GM12801 (cell line): ENCODE results near the gene LMAN2.

Source experiments
- TF ChIP-seq, protein P1 (sequence below): IDR thresholded peaks from one replicate; pipeline ENCODE4 v1.5.1; 2011; ENCODE audit warnings: control low read depth; ENCODE audit not compliant: insufficient read length; ENCODE audit errors: extremely low read depth

The LMAN2 gene

GRCh38 chr5:177377851-177378776 is 26.6 kb upstream of the LMAN2 start:
- TF ChIP-seq, protein P1, sequence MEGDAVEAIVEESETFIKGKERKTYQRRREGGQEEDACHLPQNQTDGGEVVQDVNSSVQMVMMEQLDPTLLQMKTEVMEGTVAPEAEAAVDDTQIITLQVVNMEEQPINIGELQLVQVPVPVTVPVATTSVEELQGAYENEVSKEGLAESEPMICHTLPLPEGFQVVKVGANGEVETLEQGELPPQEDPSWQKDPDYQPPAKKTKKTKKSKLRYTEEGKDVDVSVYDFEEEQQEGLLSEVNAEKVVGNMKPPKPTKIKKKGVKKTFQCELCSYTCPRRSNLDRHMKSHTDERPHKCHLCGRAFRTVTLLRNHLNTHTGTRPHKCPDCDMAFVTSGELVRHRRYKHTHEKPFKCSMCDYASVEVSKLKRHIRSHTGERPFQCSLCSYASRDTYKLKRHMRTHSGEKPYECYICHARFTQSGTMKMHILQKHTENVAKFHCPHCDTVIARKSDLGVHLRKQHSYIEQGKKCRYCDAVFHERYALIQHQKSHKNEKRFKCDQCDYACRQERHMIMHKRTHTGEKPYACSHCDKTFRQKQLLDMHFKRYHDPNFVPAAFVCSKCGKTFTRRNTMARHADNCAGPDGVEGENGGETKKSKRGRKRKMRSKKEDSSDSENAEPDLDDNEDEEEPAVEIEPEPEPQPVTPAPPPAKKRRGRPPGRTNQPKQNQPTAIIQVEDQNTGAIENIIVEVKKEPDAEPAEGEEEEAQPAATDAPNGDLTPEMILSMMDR, result no peak

GRCh38 chr5:177376107-177376506 is 24.6 kb upstream of the LMAN2 start:
- TF ChIP-seq, protein P1, result no peak

GRCh38 chr5:177374211-177374610 is 22.7 kb upstream of the LMAN2 start:
- TF ChIP-seq, protein P1, result no peak

DNA sequence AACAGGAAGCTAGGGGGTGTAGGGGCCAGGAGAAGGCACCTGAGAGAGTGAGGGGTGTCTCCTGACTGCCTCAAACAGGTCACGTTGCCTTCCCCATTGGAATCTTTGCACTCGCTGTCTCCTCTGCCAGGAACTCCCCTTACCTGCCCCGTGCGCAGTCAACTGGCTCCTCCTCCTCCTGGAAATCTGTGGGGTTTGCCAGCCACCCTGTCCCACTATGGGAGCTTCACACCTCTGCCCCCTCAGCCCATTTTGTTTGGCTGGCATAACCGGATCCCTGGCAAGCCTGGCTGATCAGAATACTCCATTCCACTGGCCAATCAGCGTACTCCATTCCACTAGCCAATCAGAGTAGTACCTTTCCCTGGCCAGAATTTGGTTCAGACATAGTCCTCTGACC is 22.3 kb upstream of the LMAN2 start:
- TF ChIP-seq, protein P1, result no peak

DNA sequence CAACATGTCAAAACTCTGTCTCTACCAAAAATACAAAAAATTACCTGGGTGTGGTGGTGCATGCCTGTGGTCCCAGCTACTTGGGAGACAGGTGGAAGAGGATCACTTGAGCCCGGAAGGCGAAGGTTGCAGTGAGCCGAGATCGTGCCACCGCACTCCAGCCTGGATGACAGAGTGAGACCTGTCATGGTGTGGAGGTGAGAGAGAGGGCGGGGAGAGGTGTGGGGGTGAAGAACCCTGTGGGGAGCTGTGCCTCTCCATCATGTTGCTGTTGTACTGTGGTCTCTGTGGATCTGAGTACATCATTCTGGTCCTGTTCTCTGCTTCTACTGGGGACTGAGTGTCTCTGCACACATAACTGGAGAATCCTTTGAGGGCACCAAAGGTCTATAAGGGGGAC is 21.4 kb upstream of the LMAN2 start:
- TF ChIP-seq, protein P1, result no peak

DNA sequence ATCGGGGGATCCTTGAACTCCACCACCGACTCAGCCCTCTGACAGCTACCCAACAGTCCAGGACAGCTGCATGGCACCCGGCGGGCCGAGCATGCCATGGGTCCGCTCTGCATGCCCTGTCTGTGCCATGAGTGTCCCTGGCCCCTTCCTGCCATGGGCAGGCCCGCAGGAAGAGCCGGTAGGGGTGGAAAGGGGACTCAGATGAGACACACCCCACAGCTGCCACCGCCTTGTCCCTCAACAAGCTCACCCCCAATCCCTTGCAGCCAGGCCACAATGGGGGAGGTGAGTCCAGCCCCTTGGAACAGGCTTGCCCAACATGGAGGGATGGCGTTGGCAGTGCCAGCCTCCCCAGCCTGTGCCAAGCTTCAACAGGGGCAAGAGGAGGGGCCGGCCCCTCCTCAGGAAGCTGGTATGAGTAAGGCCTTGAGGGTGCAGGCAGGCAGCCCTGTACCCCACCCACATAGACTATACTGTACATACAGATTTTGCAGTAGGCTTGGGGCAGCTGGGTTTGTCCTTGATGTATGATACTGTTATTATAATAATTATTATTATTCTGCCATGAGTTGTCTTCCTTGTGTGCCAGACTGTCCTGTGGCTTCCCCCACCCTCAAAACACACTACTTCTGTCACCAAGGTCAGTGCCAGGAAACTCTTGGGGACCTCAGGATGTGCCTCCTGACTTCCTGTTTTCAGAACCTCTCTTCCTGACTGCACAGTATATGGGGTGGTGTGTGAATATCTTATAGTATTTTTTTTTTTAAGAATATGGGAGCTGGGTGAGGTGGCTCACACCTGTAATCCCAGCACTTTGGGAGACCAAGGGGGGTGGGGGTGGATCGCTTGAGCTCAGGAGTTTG is 20.8 kb upstream of the LMAN2 start:
- TF ChIP-seq, protein P1, result no peak
